H1 (cell line): ENCODE measurements around the gene UNC50. TPM values are rescaled to one million over a fixed set of nuclear protein-coding genes. Genes with fewer than 3 reads are reported as not detected.

Experiments used
- CTCF ChIA-PET: fragments of 300-600 bp; sonication (Branson Sonifier 250); formaldehyde crosslinking; loops from one replicate; lab custom pipeline; 2021; ENCODE audit not compliant: partially characterized antibody; lab: Charles Lee
- POLR2A ChIA-PET: fragments of 300-600 bp; sonication (Branson Sonifier 250); formaldehyde crosslinking; loops from one replicate; lab custom pipeline; 2021; ENCODE audit warnings: inconsistent platforms; ENCODE audit not compliant: partially characterized antibody; lab: Charles Lee
- DNase-seq, 2 experiments: peaks; one replicate each; pipeline versions ENCODE4 v3.0.0 to v3.0.0-alpha.2; 2010 to 2022; ENCODE audit warnings: low spot score in 2 of 2, low read depth in 1 of 2, mixed read lengths in 1 of 2
- FAIRE-seq: peaks from 2 replicates; lab custom pipeline; 2011; peaks lifted over from hg19 to GRCh38; lab: Jason Lieb, UNC
- H2AFZ ChIP-seq: 2 replicates; pipeline ENCODE4 v1.8.1; 2012; ENCODE audit warnings: low read length, inconsistent platforms
- H2AK5ac ChIP-seq: 2 replicates; pipeline ENCODE4 v1.6.1; 2013; ENCODE audit warnings: low read depth, low read length
- H2BK120ac ChIP-seq: replicated peaks from 2 replicates; pipeline ENCODE3; 2013; ENCODE audit warnings: low read depth, low read length, inconsistent platforms
- H2BK12ac ChIP-seq: 2 replicates; pipeline ENCODE4 v1.6.1; 2013; ENCODE audit warnings: low read depth, low read length
- H2BK15ac ChIP-seq: 2 replicates; pipeline ENCODE4 v1.6.1; 2013; ENCODE audit warnings: low read length
- H2BK20ac ChIP-seq: 2 replicates; pipeline ENCODE4 v1.6.1; 2013; ENCODE audit warnings: low read length
- H2BK5ac ChIP-seq: 2 replicates; pipeline ENCODE4 v1.6.1; 2013; ENCODE audit warnings: low read depth, low read length
- H3K14ac ChIP-seq: 2 replicates; pipeline ENCODE4 v1.6.1; 2013; ENCODE audit warnings: inconsistent platforms; ENCODE audit not compliant: insufficient read length
- H3K18ac ChIP-seq: 2 replicates; pipeline ENCODE4 v1.6.1; 2013; ENCODE audit warnings: low read length; ENCODE audit errors: extremely low read depth
- H3K23ac ChIP-seq: 2 replicates; pipeline ENCODE4 v1.6.1; 2013; ENCODE audit warnings: inconsistent platforms; ENCODE audit not compliant: insufficient read length
- H3K23me2 ChIP-seq: 2 replicates; pipeline ENCODE4 v1.6.1; 2013; ENCODE audit warnings: low read depth, low read length
- H3K27ac ChIP-seq: 2 replicates; pipeline ENCODE4 v1.6.1; 2011; ENCODE audit warnings: low read depth, low read length, inconsistent platforms
- H3K27me3 ChIP-seq, 4 experiments: replicated peaks in 1 of 4; 1 replicate in 1 of 4; 2 replicates in 3 of 4; pipeline versions ENCODE4 v1.6.1 to v1.8.1; 2011 to 2013; ENCODE audit warnings: low read length in 3 of 4, mild to moderate bottlenecking in 3 of 4, inconsistent platforms in 2 of 4, mixed read lengths in 2 of 4, moderate library complexity in 1 of 4; ENCODE audit not compliant: control insufficient read depth in 3 of 4, insufficient read depth in 3 of 4; ENCODE audit errors: extremely low read depth in 1 of 4
- H3K36me3 ChIP-seq, 4 experiments: 2 replicates each; pipeline versions ENCODE4 v1.6.1 to v1.8.1; 2011 to 2013; ENCODE audit warnings: mild to moderate bottlenecking in 4 of 4, low read length in 3 of 4, moderate library complexity in 2 of 4, control low read depth in 1 of 4, inconsistent platforms in 1 of 4; ENCODE audit not compliant: insufficient read depth in 4 of 4, control insufficient read depth in 2 of 4
- H3K4ac ChIP-seq: replicated peaks from 2 replicates; pipeline ENCODE3; 2013; ENCODE audit warnings: low read length, low read depth, mixed read lengths, inconsistent platforms; ENCODE audit not compliant: insufficient read length
- H3K4me1 ChIP-seq, 4 experiments: replicated peaks in 1 of 4; 1 replicate in 1 of 4; 2 replicates in 3 of 4; pipeline versions ENCODE4 v1.6.1 to v1.8.1; 2011 to 2013; ENCODE audit warnings: low read length in 3 of 4, inconsistent platforms in 2 of 4, mixed read lengths in 1 of 4; ENCODE audit not compliant: insufficient read depth in 4 of 4, control insufficient read depth in 3 of 4
- H3K4me2 ChIP-seq, 2 experiments: 2 replicates each; pipeline versions ENCODE4 v1.6.1 to v1.8.1; 2011 to 2013; ENCODE audit warnings: low read depth in 2 of 2, low read length in 2 of 2, control low read depth in 1 of 2, inconsistent platforms in 1 of 2, mild to moderate bottlenecking in 1 of 2; ENCODE audit not compliant: insufficient read depth in 1 of 2
- H3K4me3 ChIP-seq, 4 experiments: fragments of 200-600, 300-600 bp in 1 of 4; sonication (generic), shearing (Covaris generic), sonication (Bioruptor Twin) in 1 of 4; 2 replicates each; pipeline versions ENCODE4 v1.5.1 to v1.8.1; 2011 to 2016; ENCODE audit warnings: low read length in 4 of 4, low read depth in 3 of 4, control low read depth in 2 of 4, inconsistent platforms in 2 of 4, mild to moderate bottlenecking in 2 of 4, mixed read lengths in 1 of 4, moderate library complexity in 1 of 4; ENCODE audit not compliant: insufficient read depth in 2 of 4; ENCODE audit errors: extremely low read depth in 1 of 4
- H3K56ac ChIP-seq: replicated peaks from 2 replicates; pipeline ENCODE3; 2013; ENCODE audit warnings: low read depth, mild to moderate bottlenecking, mixed read lengths, low read length, inconsistent platforms; ENCODE audit not compliant: insufficient read length
- H3K79me1 ChIP-seq: 2 replicates; pipeline ENCODE4 v1.6.1; 2013; ENCODE audit warnings: low read depth, low read length, control low read depth
- H3K79me2 ChIP-seq, 2 experiments: 2 replicates each; pipeline versions ENCODE4 v1.6.1 to v1.8.1; 2012 to 2013; ENCODE audit warnings: low read length in 2 of 2, mild to moderate bottlenecking in 2 of 2, inconsistent platforms in 1 of 2; ENCODE audit not compliant: insufficient read depth in 2 of 2, control insufficient read depth in 1 of 2
- H3K9ac ChIP-seq, 4 experiments: replicated peaks in 1 of 4; 1 replicate in 1 of 4; 2 replicates in 3 of 4; pipeline versions ENCODE4 v1.6.1 to v1.8.1; 2011 to 2013; ENCODE audit warnings: low read depth in 3 of 4, low read length in 3 of 4, control low read depth in 2 of 4, mild to moderate bottlenecking in 2 of 4, moderate library complexity in 2 of 4, inconsistent platforms in 1 of 4; ENCODE audit errors: extremely low read depth in 1 of 4
- H3K9me3 ChIP-seq, 2 experiments: 2 replicates each; pipeline versions ENCODE4 v1.6.1 to v1.8.1; 2012 to 2013; ENCODE audit warnings: mild to moderate bottlenecking in 2 of 2, moderate library complexity in 2 of 2, control low read depth in 1 of 2, inconsistent platforms in 1 of 2, low read depth in 1 of 2, low read length in 1 of 2, mixed read lengths in 1 of 2; ENCODE audit not compliant: insufficient read depth in 2 of 2
- H4K20me1 ChIP-seq, 2 experiments: replicated peaks in 1 of 2; 2 replicates each; pipeline versions ENCODE3 to v1.8.1; 2011 to 2013; ENCODE audit warnings: inconsistent platforms in 2 of 2, low read length in 2 of 2, mild to moderate bottlenecking in 1 of 2; ENCODE audit not compliant: insufficient read depth in 2 of 2, control insufficient read depth in 1 of 2
- H4K5ac ChIP-seq: 2 replicates; pipeline ENCODE4 v1.6.1; 2013; ENCODE audit warnings: low read length, low read depth, mixed read lengths, inconsistent platforms; ENCODE audit not compliant: insufficient read length
- H4K8ac ChIP-seq: 2 replicates; pipeline ENCODE4 v1.8.0; 2013; ENCODE audit warnings: mild to moderate bottlenecking, moderate library complexity, low read length, inconsistent platforms; ENCODE audit not compliant: insufficient read depth; ENCODE audit errors: extremely low read depth
- H4K91ac ChIP-seq: replicated peaks from 2 replicates; pipeline ENCODE3; 2013; ENCODE audit warnings: low read length, mixed read lengths, inconsistent platforms; ENCODE audit not compliant: insufficient read length
- ATF2 ChIP-seq: IDR thresholded peaks from 2 replicates; pipeline ENCODE4 v1.6.1; 2012; ENCODE audit warnings: low read length, inconsistent platforms
- ATF3 ChIP-seq: IDR thresholded peaks from 2 replicates; pipeline ENCODE4 v1.6.1; 2011; ENCODE audit warnings: low read depth, mild to moderate bottlenecking, low read length; ENCODE audit not compliant: insufficient read depth
- BRCA1 ChIP-seq: IDR thresholded peaks from 2 replicates; pipeline ENCODE4 v1.6.1; 2012; ENCODE audit warnings: low read depth, low read length, improper control_type of control experiment
- CBX5 ChIP-seq: fragments of 300-800, 300-1000 bp; sonication (generic); IDR thresholded peaks from 2 replicates; pipeline ENCODE4 v1.7.1; 2016; ENCODE audit warnings: antibody characterized with exemption, low read length, low read depth
- CBX8 ChIP-seq: fragments of 300-800, 300-1000 bp; sonication (generic); IDR thresholded peaks from 2 replicates; pipeline ENCODE4 v1.7.1; 2016; ENCODE audit warnings: low read depth, low read length, borderline replicate concordance
- HDAC2 ChIP-seq, 2 experiments: fragments of 300-600 bp in 1 of 2; sonication (generic) in 1 of 2; IDR thresholded peaks; 2 replicates each; pipeline ENCODE4 v1.6.1; 2011 to 2012; ENCODE audit warnings: low read depth in 2 of 2, low read length in 2 of 2, mild to moderate bottlenecking in 2 of 2, moderate library complexity in 2 of 2, borderline replicate concordance in 1 of 2, inconsistent platforms in 1 of 2
- POLR2AphosphoS5 ChIP-seq: IDR thresholded peaks from 2 replicates; pipeline ENCODE4 v1.6.1; 2011; ENCODE audit warnings: low read depth, low read length
- SIRT6 ChIP-seq: IDR thresholded peaks from one replicate; pipeline ENCODE4 v1.7.1; 2012; ENCODE audit warnings: low read length, inconsistent platforms
- SRF ChIP-seq: IDR thresholded peaks from 2 replicates; pipeline ENCODE4 v1.6.1; 2011; ENCODE audit warnings: mild to moderate bottlenecking, low read depth, low read length, moderate library complexity
- WGBS, 2 experiments: shearing (Covaris generic) in 1 of 2; methylation state at CpG; one replicate each; pipeline versions ENCODE4 v1.1.6 to v1.1.7; 2013 to 2015; ENCODE audit warnings: low lambda C conversion rate in 2 of 2, mixed read lengths in 2 of 2, inconsistent platforms in 1 of 2, low coverage in 1 of 2, missing lambda C conversion rate in 1 of 2; ENCODE audit not compliant: insufficient replicate concordance in 2 of 2, insufficient coverage in 1 of 2, insufficient read length in 1 of 2; ENCODE audit errors: extremely low coverage in 1 of 2, missing lambda C conversion rate in 1 of 2; 5-methylcytosine and 5-hydroxymethylcytosine counted together
- polyA plus RNA-seq, 7 experiments: library from polyadenylated mRNA; depleted of rRNA in 3 of 7; stranded (reverse) in 5 of 7; unstranded in 2 of 7; fragments of >200 nt in 5 of 7; fragments of 200-250 nt in 2 of 7; gene quantifications; 1 replicate in 5 of 7; 2 replicates in 1 of 7; 4 replicates in 1 of 7; pipeline versions ENCODE4 v1.2.1 to v1.2.3, GENCODE V29; 2011 to 2013; ENCODE audit warnings: missing spikeins in 2 of 7, mixed read lengths in 2 of 7
- total RNA-seq: library from RNA; stranded (reverse); fragmentation: NEBNext Ultra II Directional; extraction: Animal tissue kit (Norgen Biotek cat#: 25700); gene quantifications from 2 replicates; pipeline ENCODE4 v1.2.1, GENCODE V29; 2021

UNC50 gene
- total and polyA plus RNA-seq, 2 of the 8 experiments (the other 6 are each of a cell fraction or from before 2014, with no cell fraction given) = 33.4 to 58.5 TPM

- no peak overlapping the region for H3K18ac ChIP-seq
Observed at GRCh38 chr2:98654699-98655495, 46.5 kb downstream of the UNC50 start.

More at GRCh38 chr2:98654699-98655495, 46.5 kb downstream of the UNC50 start:
- FAIRE-seq = no peak
- TF ChIP-seq ATF2 (no peak), HDAC2 (IDR thresholded peaks at IDR 0.05; ENCODE audit: borderline replicate concordance in 1 of 2, low read depth in 2 of 2, low read length in 2 of 2) (no peak), POLR2AphosphoS5 (no peak), CBX5 (no peak), BRCA1 (no peak), SIRT6 (no peak), SRF (no peak), ATF3 (no peak), CBX8 (no peak)
- TF ChIP-seq, all 59 proteins: peak for 0
- Histone ChIP-seq H3K23me2 (no peaks in the 10 kb centered on the region), H4K20me1 (no peaks in the 10 kb centered on the region), H3K9ac (no peak overlapping the region), H3K4me3 (no peak overlapping the region), H4K5ac (no peak overlapping the region), H3K9me3 (no peaks in the 10 kb centered on the region), H3K23ac (no peak overlapping the region), H2BK12ac (no peak overlapping the region), H2AFZ (no peak overlapping the region), H3K4ac (no peak overlapping the region), H3K36me3 (no peaks in the 10 kb centered on the region), H3K27me3 (no peaks in the 10 kb centered on the region), H2BK15ac (no peak overlapping the region), H2BK5ac (no peak overlapping the region), H2BK120ac (no peak overlapping the region), H4K8ac (no peak overlapping the region), H3K14ac (no peak overlapping the region), H4K91ac (no peak overlapping the region), H3K27ac (no peak overlapping the region), H3K4me1 (no peaks in the 10 kb centered on the region), H3K4me2 (no peak overlapping the region), H3K56ac (no peak overlapping the region), H3K79me1 (no peaks in the 10 kb centered on the region), H2BK20ac (no peak overlapping the region), H3K79me2 (no peaks in the 10 kb centered on the region), H2AK5ac (no peak overlapping the region)
- 89% methylated on average over 3 of the region's 3 CpGs; no CpG with 5 or more reads in 1 of the 2 experiments for WGBS, 2 experiments
- POLR2A ChIA-PET = no interaction called here
- DNase-seq = no peak
- CTCF ChIA-PET = no interaction called here
